Fibroblast of pulmonary artery (primary cell): ENCODE measurements around the gene COL4A1.

Experiments used
- DNase-seq: peaks from one replicate; pipeline ENCODE4 v3.0.0-alpha.2; 2010; ENCODE audit warnings: low read depth
- H3K4me3 ChIP-seq: replicated peaks from 2 replicates; pipeline ENCODE4 v1.5.1; 2011; ENCODE audit warnings: low read depth, mild to moderate bottlenecking, control low read depth, low read length, moderate library complexity
- TF ChIP-seq, protein P1 (sequence below): IDR thresholded peaks from 2 replicates; pipeline ENCODE4 v1.5.1; 2011; ENCODE audit warnings: mild to moderate bottlenecking, control low read depth, low read length, inconsistent platforms; ENCODE audit errors: missing control alignments

COL4A1 gene

DNA sequence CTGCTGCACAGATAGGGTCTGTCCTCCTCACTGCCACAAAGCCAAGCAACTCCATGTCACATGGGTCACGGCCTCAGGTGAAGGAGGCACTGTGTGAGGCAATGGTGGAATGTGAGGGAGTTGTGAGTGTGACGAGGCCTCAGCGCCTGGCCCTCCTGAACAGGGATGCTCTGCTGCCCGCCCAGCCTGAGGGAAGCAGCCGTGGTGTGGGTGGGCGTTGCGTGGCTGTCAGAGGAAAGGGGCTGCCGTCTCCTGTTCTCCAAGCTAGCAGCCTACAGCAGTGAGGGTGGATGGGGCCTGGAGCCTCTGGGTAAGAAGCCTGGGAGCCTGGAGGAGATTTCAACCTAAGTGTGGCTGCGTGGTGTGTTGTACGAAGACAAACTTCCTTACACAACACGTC is 125.0 kb downstream of the COL4A1 start:
- no peak for DNase-seq
- H3K4me3 ChIP-seq = no peak overlapping the region
- TF ChIP-seq, protein P1, sequence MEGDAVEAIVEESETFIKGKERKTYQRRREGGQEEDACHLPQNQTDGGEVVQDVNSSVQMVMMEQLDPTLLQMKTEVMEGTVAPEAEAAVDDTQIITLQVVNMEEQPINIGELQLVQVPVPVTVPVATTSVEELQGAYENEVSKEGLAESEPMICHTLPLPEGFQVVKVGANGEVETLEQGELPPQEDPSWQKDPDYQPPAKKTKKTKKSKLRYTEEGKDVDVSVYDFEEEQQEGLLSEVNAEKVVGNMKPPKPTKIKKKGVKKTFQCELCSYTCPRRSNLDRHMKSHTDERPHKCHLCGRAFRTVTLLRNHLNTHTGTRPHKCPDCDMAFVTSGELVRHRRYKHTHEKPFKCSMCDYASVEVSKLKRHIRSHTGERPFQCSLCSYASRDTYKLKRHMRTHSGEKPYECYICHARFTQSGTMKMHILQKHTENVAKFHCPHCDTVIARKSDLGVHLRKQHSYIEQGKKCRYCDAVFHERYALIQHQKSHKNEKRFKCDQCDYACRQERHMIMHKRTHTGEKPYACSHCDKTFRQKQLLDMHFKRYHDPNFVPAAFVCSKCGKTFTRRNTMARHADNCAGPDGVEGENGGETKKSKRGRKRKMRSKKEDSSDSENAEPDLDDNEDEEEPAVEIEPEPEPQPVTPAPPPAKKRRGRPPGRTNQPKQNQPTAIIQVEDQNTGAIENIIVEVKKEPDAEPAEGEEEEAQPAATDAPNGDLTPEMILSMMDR = no peak

DNA sequence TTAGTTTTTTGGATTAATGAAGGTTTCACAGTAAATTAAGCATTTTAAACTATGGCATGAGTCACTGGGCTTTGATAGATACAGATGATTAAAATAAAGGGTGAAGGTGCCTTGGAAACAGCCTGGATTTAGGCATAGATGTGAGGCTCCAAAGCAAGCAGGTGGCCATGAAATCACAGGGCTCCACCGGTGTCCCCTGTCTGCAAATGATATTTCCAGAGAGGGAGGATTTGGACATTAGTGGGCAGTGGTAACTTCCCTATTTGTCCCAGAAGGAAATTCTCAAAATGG is 127.2 kb downstream of the COL4A1 start:
- TF ChIP-seq, protein P1 = no peak
- H3K4me3 ChIP-seq = no peak overlapping the region
- DNase-seq = no peak

DNA sequence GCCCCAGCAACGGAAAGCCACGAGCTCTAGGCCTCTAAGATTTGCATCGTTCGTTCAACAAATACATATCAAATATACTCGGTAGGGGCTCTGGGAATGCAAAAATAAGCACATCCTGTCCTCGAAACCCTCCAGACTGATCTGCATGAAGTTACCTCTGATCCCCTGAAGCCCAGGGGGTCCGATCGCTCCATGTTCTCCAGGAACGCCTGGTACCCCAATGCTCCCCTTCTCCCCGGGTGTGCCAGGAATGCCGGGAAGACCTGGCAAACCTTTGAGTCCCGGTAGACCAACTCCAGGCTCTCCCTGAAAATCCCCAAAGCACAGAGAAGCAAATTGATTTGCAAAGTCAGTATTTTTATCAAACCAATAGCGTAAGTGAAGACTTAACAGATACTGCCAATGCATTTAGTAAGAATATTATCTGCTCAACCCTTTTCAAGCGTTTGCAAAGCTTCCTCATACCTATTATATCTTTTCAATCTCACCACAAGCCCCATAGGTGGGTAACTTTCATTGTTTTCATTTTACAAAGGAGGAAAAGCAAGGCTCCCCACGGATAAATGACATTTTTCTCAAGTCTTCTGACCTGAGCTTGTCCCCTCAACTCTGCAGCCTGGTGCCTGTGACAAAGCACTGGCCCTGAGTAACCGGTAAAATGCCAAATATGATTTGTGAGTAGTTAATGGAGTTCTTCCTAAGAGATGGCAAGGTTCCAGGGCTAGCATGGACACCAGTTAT is 127.7 kb downstream of the COL4A1 start:
- TF ChIP-seq, protein P1 = no peak
- no peak overlapping the region for H3K4me3 ChIP-seq
- no peak for DNase-seq

GRCh38 chr13:110177790-110178189 is 129.2 kb downstream of the COL4A1 start:
- H3K4me3 ChIP-seq = no peak overlapping the region
- DNase-seq = no peak
- TF ChIP-seq, protein P1 = no peak

GRCh38 chr13:110176431-110176830 is 130.5 kb downstream of the COL4A1 start:
- no peak overlapping the region for H3K4me3 ChIP-seq
- DNase-seq = no peak
- TF ChIP-seq, protein P1 = no peak

- DNase-seq = no peak
- H3K4me3 ChIP-seq = no peak overlapping the region
- TF ChIP-seq, protein P1 = no peak
Measured at GRCh38 chr13:110173247-110173818, 133.6 kb downstream of the COL4A1 start.

DNA sequence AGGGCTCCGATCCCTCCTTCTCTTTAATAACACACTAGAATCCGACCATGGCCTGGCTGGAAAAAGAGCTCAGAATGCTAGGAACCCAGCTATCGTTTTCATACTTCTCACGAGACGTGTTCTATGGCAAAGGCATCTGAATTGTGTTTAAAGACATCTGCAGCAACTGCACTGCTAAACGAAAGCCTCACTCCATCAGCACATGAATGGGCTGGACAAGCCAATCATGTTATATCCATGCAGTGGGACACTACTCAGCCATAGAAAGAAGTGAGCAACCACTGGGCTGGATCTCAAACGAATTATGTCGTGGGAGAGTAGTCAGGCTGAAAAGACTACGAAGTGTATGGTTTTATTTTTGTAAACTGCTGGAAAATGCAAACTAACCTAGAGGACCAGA is 136.1 kb downstream of the COL4A1 start:
- TF ChIP-seq, protein P1 = no peak
- no peak for DNase-seq
- no peak overlapping the region for H3K4me3 ChIP-seq
